Measurements from ENCODE around the gene APOL2. TPM values are rescaled to one million over a fixed set of nuclear protein-coding genes. Genes with fewer than 3 reads are reported as not detected.

Gene APOL2
- polyA plus RNA-seq, 1 donor (not counting 4 experiments of a cell fraction or from before 2014, with no cell fraction given) = 8.9 TPM

DNA sequence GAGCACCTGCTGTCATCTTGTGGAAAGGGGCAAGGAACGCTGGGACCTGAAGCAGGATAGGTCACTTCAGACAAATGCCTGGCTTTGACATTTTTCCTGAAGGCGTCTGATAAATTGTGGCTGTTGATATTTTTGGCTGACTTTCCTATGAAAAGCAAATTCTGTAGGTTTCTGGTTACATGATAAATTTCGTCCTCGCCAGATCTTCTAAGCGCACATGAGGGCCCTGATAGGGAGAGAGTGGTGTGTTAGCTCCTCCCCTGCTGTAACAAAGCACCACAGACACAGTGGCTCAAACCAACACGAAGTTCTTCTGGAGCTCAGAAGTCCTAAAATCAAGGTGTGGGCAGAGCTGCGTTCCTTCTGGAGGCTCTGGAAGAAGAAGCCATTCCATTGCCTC lies 57.3 kb downstream of the APOL2 start:
- FAIRE-seq (no peak), DNase-seq (ENCODE audit: low read depth, low spot score) (no peak)
- no peaks in the 10 kb centered on the region for H3K4me1 ChIP-seq (ENCODE audit: control insufficient read depth, extremely low read depth, insufficient read depth, low read length)
- H2AFZ ChIP-seq (ENCODE audit: control insufficient read depth, low read length) = no peak overlapping the region
- H3K9ac ChIP-seq (ENCODE audit: control insufficient read depth, extremely low read depth, insufficient read depth, low read length) = no peak overlapping the region
- no peak overlapping the region for H3K4me2 ChIP-seq (ENCODE audit: control insufficient read depth, extremely low read depth, insufficient read depth, low read depth, low read length)
- dilution Hi-C loops (cut with MboI; ENCODE audit: extremely low pct_ligation_motif_present, low sequenced_read_pairs) = no loop called here
- no peak overlapping the region for H3K27ac ChIP-seq (ENCODE audit: control insufficient read depth, insufficient read depth, low read length)
- no peaks in the 10 kb centered on the region for H3K9me1 ChIP-seq (ENCODE audit: control insufficient read depth, extremely low read depth, insufficient read depth, low read length)
- no peaks in the 10 kb centered on the region for H3K9me3 ChIP-seq (ENCODE audit: control insufficient read depth, low read depth, low read length)
- no peaks in the 10 kb centered on the region for H4K20me1 ChIP-seq (ENCODE audit: control insufficient read depth, extremely low read depth, insufficient read depth, low read length)
- H3K27me3 ChIP-seq (ENCODE audit: control insufficient read depth, extremely low read depth, insufficient read depth, low read length) = no peaks in the 10 kb centered on the region
- H3K4me3 ChIP-seq (ENCODE audit: control insufficient read depth in 2 of 3, extremely low read depth in 1 of 3, insufficient read depth in 2 of 3, low read depth in 1 of 3, low read length in 3 of 3) = no peak overlapping the region
- H3K36me3 ChIP-seq (ENCODE audit: control insufficient read depth in 2 of 2, extremely low read depth in 1 of 2, insufficient read depth in 2 of 2, low read length in 2 of 2) = no peaks in the 10 kb centered on the region
- no peak for TF ChIP-seq EZH2 (IDR thresholded peaks at IDR 0.05; ENCODE audit: low read length)
- TF ChIP-seq, protein P1, sequence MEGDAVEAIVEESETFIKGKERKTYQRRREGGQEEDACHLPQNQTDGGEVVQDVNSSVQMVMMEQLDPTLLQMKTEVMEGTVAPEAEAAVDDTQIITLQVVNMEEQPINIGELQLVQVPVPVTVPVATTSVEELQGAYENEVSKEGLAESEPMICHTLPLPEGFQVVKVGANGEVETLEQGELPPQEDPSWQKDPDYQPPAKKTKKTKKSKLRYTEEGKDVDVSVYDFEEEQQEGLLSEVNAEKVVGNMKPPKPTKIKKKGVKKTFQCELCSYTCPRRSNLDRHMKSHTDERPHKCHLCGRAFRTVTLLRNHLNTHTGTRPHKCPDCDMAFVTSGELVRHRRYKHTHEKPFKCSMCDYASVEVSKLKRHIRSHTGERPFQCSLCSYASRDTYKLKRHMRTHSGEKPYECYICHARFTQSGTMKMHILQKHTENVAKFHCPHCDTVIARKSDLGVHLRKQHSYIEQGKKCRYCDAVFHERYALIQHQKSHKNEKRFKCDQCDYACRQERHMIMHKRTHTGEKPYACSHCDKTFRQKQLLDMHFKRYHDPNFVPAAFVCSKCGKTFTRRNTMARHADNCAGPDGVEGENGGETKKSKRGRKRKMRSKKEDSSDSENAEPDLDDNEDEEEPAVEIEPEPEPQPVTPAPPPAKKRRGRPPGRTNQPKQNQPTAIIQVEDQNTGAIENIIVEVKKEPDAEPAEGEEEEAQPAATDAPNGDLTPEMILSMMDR (optimal IDR thresholded peaks at IDR 0.05 in 1 of 3, IDR thresholded peaks at IDR 0.05 in 1 of 3, conservative IDR thresholded peaks at IDR 0.05 in 1 of 3; ENCODE audit: extremely low read depth in 1 of 3, insufficient read depth in 2 of 3, low read length in 3 of 3) = no peak
- no peaks in the 10 kb centered on the region for H3K79me2 ChIP-seq (ENCODE audit: control insufficient read depth, insufficient read depth, low read length)

DNA sequence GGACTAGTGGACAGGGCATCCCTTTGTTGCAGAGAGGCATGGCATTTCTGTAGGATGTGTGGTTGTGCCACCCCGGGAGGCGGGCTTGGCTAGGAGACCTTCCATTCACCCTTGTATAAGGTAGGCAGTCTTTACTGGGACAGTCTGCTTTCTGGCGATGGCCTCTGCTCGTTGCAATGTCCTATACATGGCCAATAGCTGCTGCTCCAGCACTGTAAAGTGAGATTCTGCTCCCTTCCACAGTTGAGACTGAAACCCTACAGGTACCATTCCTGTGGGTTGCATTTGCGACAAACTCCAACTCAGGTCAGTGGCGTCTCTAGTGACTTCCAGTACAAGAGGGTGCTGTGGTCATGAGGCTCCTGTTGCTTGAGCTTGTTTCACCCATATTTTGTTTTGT lies 58.4 kb downstream of the APOL2 start:
- dilution Hi-C loops (cut with MboI; ENCODE audit: extremely low pct_ligation_motif_present, low sequenced_read_pairs) = no loop called here
- no peak overlapping the region for H3K9ac ChIP-seq (ENCODE audit: control insufficient read depth, extremely low read depth, insufficient read depth, low read length)
- FAIRE-seq (no peak), DNase-seq (ENCODE audit: low read depth, low spot score) (no peak)
- H3K79me2 ChIP-seq (ENCODE audit: control insufficient read depth, insufficient read depth, low read length) = no peaks in the 10 kb centered on the region
- H3K27ac ChIP-seq (ENCODE audit: control insufficient read depth, insufficient read depth, low read length) = no peak overlapping the region
- no peak overlapping the region for H3K4me2 ChIP-seq (ENCODE audit: control insufficient read depth, extremely low read depth, insufficient read depth, low read depth, low read length)
- no peak overlapping the region for H3K4me3 ChIP-seq (ENCODE audit: control insufficient read depth in 2 of 3, extremely low read depth in 1 of 3, insufficient read depth in 2 of 3, low read depth in 1 of 3, low read length in 3 of 3)
- no peaks in the 10 kb centered on the region for H4K20me1 ChIP-seq (ENCODE audit: control insufficient read depth, extremely low read depth, insufficient read depth, low read length)
- TF ChIP-seq, protein P1 (optimal IDR thresholded peaks at IDR 0.05 in 1 of 3, IDR thresholded peaks at IDR 0.05 in 1 of 3, conservative IDR thresholded peaks at IDR 0.05 in 1 of 3; ENCODE audit: extremely low read depth in 1 of 3, insufficient read depth in 2 of 3, low read length in 3 of 3) = no peak
- TF ChIP-seq EZH2 (IDR thresholded peaks at IDR 0.05; ENCODE audit: low read length) = no peak
- no peaks in the 10 kb centered on the region for H3K36me3 ChIP-seq (ENCODE audit: control insufficient read depth in 2 of 2, extremely low read depth in 1 of 2, insufficient read depth in 2 of 2, low read length in 2 of 2)
- H3K4me1 ChIP-seq (ENCODE audit: control insufficient read depth, extremely low read depth, insufficient read depth, low read length) = no peaks in the 10 kb centered on the region
- H3K9me1 ChIP-seq (ENCODE audit: control insufficient read depth, extremely low read depth, insufficient read depth, low read length) = no peaks in the 10 kb centered on the region
- no peak overlapping the region for H2AFZ ChIP-seq (ENCODE audit: control insufficient read depth, low read length)
- H3K27me3 ChIP-seq (ENCODE audit: control insufficient read depth, extremely low read depth, insufficient read depth, low read length) = no peaks in the 10 kb centered on the region
- no peaks in the 10 kb centered on the region for H3K9me3 ChIP-seq (ENCODE audit: control insufficient read depth, low read depth, low read length)

Measured in keratinocyte (primary cell).